ENCODE data around the gene ASTL.

DNA sequence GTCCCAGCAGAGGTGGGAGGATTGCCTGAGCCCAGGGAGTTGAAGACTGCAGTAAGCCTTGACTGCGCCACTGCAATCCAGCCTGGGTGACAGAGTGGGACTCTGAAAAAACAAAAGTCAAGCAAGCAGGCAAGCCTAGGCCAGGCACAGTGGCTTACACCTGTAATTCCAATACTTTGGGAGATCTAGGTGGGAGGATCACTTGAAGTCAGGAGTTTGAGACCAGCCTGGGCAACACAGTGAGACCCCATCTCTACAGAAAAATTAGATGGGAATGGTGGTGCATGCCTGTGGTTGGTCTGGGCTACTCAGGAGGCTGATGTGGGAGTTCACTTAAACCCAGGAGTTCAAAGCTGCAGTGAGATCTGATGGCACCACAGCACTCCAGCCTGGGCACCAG, 41.7 kb upstream of the ASTL start:
- TF ChIP-seq, protein P1, sequence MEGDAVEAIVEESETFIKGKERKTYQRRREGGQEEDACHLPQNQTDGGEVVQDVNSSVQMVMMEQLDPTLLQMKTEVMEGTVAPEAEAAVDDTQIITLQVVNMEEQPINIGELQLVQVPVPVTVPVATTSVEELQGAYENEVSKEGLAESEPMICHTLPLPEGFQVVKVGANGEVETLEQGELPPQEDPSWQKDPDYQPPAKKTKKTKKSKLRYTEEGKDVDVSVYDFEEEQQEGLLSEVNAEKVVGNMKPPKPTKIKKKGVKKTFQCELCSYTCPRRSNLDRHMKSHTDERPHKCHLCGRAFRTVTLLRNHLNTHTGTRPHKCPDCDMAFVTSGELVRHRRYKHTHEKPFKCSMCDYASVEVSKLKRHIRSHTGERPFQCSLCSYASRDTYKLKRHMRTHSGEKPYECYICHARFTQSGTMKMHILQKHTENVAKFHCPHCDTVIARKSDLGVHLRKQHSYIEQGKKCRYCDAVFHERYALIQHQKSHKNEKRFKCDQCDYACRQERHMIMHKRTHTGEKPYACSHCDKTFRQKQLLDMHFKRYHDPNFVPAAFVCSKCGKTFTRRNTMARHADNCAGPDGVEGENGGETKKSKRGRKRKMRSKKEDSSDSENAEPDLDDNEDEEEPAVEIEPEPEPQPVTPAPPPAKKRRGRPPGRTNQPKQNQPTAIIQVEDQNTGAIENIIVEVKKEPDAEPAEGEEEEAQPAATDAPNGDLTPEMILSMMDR (conservative IDR thresholded peaks at IDR 0.05; ENCODE audit: low read length): no peak
- TF ChIP-seq EZH2phosphoT487 (IDR thresholded peaks at IDR 0.05; ENCODE audit: borderline replicate concordance, low read depth, low read length): no peak
